ENCODE measurements around the gene VPS35.

GRCh38 chr16:46621934-46622676 is 66.9 kb downstream of the VPS35 start:
- TF ChIP-seq CTCF (IDR thresholded peaks at IDR 0.05), result no peak
- TF ChIP-seq POLR2A (IDR thresholded peaks at IDR 0.05), result no peak
- TF ChIP-seq POLR2AphosphoS5 (IDR thresholded peaks at IDR 0.05), result no peak
